GM18858 (cell line): ENCODE data around the gene TECPR2.
"Not testable (repeated sequence)": the region's sequence is repeated elsewhere in the genome, so short reads cannot be mapped to it uniquely, and the experiment has no call there.

Source experiments
- ATAC-seq: cut with Tn5 transposase; IDR thresholded peaks from one replicate; pipeline ENCODE4 v1.9.1; 2021; ENCODE audit not compliant: unreplicated experiment

TECPR2 gene

GRCh38 chr14:102523569-102524450, 161.1 kb downstream of the TECPR2 start:
- ATAC-seq, result no peak

GRCh38 chr14:102524451-102525218, 161.9 kb downstream of the TECPR2 start:
- ATAC-seq, result peak; percentile 89

- no peak for ATAC-seq
Measured at GRCh38 chr14:102525219-102525928, 162.6 kb downstream of the TECPR2 start.

- no peak for ATAC-seq
Measured at GRCh38 chr14:102525929-102526497, 163.3 kb downstream of the TECPR2 start.

- ATAC-seq, result no peak
Measured at GRCh38 chr14:102528431-102529170, 165.9 kb downstream of the TECPR2 start.

- ATAC-seq, result peak; percentile 55
Measured at GRCh38 chr14:102530828-102531478, 168.2 kb downstream of the TECPR2 start.

GRCh38 chr14:102532204-102532658, 169.5 kb downstream of the TECPR2 start:
- no peak for ATAC-seq

- no peak for ATAC-seq
Measured at GRCh38 chr14:102537981-102538601, 175.3 kb downstream of the TECPR2 start.

- ATAC-seq, result no peak
Measured at GRCh38 chr14:102538602-102539543, 176.1 kb downstream of the TECPR2 start.

GRCh38 chr14:102539544-102540314, 177.0 kb downstream of the TECPR2 start:
- no peak for ATAC-seq

- no peak for ATAC-seq
Measured at GRCh38 chr14:102540315-102541028, 177.7 kb downstream of the TECPR2 start.

GRCh38 chr14:102541029-102541491, 178.3 kb downstream of the TECPR2 start:
- ATAC-seq, result not testable (repeated sequence)

- no peak for ATAC-seq
Measured at GRCh38 chr14:102541771-102542170, 179.0 kb downstream of the TECPR2 start.

GRCh38 chr14:102544046-102544746, 181.5 kb downstream of the TECPR2 start:
- no peak for ATAC-seq

GRCh38 chr14:102544747-102545460, 182.2 kb downstream of the TECPR2 start:
- no peak for ATAC-seq
